ENCODE measurements around the gene SMYD3. TPM values are rescaled to one million over a fixed set of nuclear protein-coding genes. Genes with fewer than 3 reads are reported as not detected.

SMYD3 gene
- total RNA-seq, 3 donors from 2014 or later = 16.3 to 18.0 (median 16.4) TPM

DNA sequence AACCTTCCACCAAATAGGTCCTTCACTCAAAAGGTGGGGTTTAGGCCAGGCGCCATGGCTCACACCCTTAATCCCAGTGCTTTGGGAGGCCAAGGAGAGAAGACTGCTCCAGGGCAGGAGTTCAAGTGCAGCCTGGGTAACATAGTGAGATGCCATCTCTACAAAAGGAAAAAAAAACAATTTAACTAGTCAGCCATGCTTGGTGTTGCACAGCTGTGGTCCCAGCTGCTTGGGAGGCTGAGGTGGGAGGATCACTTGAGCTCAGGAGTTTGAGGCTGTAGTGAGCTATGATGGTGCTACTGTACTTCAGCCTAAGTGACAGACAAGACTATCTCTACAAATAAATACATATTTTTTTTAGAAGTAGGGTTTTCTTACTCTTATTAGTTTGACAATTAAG is 734.8 kb downstream of the SMYD3 start:
- H3K4me3 ChIP-seq = no peak overlapping the region
- no peaks in the 10 kb centered on the region for H3K4me1 ChIP-seq (ENCODE audit: low read depth)
- DNase-seq = no peak
- no peak for ATAC-seq
- H3K36me3 ChIP-seq (ENCODE audit: low read depth) = no peaks in the 10 kb centered on the region
- no peaks in the 10 kb centered on the region for H3K9me3 ChIP-seq
- intact Hi-C loops (cut with DNase I, micrococcal nuclease) = no loop called here
- TF ChIP-seq, protein P1, sequence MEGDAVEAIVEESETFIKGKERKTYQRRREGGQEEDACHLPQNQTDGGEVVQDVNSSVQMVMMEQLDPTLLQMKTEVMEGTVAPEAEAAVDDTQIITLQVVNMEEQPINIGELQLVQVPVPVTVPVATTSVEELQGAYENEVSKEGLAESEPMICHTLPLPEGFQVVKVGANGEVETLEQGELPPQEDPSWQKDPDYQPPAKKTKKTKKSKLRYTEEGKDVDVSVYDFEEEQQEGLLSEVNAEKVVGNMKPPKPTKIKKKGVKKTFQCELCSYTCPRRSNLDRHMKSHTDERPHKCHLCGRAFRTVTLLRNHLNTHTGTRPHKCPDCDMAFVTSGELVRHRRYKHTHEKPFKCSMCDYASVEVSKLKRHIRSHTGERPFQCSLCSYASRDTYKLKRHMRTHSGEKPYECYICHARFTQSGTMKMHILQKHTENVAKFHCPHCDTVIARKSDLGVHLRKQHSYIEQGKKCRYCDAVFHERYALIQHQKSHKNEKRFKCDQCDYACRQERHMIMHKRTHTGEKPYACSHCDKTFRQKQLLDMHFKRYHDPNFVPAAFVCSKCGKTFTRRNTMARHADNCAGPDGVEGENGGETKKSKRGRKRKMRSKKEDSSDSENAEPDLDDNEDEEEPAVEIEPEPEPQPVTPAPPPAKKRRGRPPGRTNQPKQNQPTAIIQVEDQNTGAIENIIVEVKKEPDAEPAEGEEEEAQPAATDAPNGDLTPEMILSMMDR (IDR thresholded peaks at IDR 0.05) = no peak

DNA sequence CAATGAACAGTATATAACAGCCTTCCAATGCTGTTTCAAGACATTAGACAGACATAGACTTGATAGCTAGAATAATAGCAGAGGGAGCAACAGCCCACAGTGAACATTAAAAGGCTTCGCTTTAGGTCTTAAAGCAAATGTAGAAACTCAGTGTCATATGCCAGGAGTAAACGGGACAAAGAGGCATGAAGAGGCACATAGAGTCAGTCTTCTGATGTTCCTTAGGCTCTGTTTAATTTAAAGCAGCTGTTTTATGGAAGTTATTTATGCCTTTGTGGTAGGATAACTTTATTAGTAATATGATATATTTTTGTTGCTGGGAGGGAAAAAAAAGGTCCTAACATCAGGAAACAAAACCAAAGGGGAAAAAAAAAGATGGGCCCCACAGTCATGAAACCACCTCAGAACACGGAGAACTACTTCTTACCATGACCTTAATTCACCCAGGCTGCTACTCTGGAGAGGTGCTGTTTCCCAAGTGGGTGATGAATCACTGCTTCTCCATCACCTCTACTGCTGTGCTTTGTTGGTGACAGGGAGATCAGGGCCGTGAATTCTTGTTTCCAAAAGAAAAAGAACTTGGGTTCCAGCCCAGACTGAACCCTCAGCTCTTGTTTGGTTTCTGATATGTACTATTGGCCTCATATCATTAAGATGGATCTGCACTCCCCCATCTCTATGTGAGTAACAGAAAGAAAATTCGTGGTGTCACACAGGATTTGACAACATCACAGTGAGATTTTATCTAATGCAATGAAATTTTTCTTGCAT is 735.4 kb downstream of the SMYD3 start:
- ATAC-seq = no peak
- intact Hi-C loops (cut with DNase I, micrococcal nuclease) = no loop called here

DNA sequence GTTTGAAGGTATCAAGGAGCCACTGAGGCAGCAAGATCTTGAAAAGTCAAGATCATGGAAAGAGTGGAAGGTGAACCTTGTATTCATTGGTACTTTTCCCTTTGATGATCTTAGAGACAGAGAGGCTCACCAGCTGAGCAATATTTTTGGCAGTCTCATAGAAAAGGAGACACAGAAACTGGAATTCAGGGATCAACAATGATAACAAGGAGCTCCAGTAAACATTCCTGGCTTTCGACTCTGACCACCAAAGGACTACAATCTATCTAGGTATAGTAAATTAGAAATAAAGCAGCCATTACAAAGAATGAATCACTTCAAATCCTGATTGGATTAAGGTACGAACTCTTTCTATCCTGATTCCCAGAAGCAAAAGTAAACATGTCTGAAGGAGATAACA is 736.9 kb downstream of the SMYD3 start:
- Histone ChIP-seq H3K4me1 (ENCODE audit: low read depth) (no peaks in the 10 kb centered on the region), H3K4me3 (no peak overlapping the region), H3K9me3 (no peaks in the 10 kb centered on the region), H3K36me3 (ENCODE audit: low read depth) (no peaks in the 10 kb centered on the region)
- TF ChIP-seq, protein P1 (IDR thresholded peaks at IDR 0.05) = no peak
- DNase-seq (no peak), ATAC-seq (no peak)
- intact Hi-C loops (cut with DNase I, micrococcal nuclease) = no loop called here

More for the DNA sequence above, 735.4 kb downstream of the SMYD3 start:
- no peak for DNase-seq
- Histone ChIP-seq H3K9me3 (no peaks in the 10 kb centered on the region), H3K4me3 (no peak overlapping the region), H3K36me3 (ENCODE audit: low read depth) (no peaks in the 10 kb centered on the region), H3K4me1 (ENCODE audit: low read depth) (no peaks in the 10 kb centered on the region)
- TF ChIP-seq, protein P1 (IDR thresholded peaks at IDR 0.05) = no peak

DNA sequence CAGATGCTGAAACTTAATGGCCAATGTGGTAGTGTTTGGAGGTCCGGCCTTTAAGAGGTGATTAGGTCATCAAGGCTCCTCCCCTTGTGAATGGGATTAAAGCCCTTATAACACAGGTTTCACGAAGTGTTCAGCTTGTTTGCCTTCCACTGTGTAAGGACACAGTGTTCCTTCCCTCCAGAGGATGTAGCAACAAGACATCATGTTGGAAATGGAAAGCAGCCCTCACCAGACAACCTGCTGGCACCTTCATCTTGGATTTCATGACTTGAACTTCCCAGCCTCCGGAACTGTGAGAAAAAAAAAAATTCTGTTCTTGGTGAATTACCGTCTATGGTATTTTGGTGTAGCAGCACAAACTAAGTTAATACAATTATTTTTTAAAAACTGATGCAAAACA is 738.5 kb downstream of the SMYD3 start:
- Histone ChIP-seq H3K36me3 (ENCODE audit: low read depth) (no peaks in the 10 kb centered on the region), H3K4me1 (ENCODE audit: low read depth) (no peaks in the 10 kb centered on the region), H3K9me3 (no peaks in the 10 kb centered on the region), H3K4me3 (no peak overlapping the region)
- DNase-seq = no peak
- ATAC-seq = no peak
- TF ChIP-seq, protein P1 (IDR thresholded peaks at IDR 0.05) = no peak
- intact Hi-C loops (cut with DNase I, micrococcal nuclease) = no loop called here

DNA sequence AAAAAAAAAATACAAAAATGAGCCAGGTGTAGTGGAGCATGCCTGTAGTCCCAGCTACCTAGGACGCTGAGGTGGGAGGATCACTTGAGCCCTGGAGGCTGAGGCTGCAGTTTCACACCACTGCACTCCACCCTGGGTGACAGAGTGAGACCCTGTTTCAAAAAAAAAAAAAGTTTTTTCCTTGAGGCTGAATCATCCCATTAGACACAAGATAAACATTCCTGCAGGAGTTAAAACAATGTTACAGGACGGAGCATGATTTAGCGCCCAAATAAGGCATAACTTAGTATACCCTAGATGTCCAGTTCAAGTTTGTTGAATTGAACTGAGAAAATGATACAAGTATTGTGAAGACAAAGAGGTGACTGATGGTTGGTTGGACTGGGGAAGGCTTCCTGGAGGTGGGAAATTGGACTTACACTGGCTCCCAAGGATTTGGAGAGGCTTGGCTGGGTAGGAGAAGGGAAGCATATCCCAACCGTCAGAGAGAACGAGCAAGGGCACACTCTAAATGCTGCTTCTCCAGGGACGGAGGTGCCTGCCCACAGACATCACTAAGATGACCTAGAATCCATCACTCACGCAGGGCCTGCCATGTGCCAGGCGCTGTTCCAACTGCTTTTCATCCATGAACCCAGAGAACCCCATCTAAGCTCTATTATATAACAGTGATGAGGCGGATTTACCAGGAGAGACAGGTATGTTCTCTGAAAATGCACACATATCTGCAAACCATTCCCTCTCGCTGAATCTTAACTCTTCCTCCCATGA is 741.7 kb downstream of the SMYD3 start:
- Histone ChIP-seq H3K9me3 (no peaks in the 10 kb centered on the region), H3K4me1 (ENCODE audit: low read depth) (no peaks in the 10 kb centered on the region), H3K36me3 (ENCODE audit: low read depth) (no peaks in the 10 kb centered on the region), H3K4me3 (no peak overlapping the region)
- ATAC-seq (no peak), DNase-seq (no peak)
- TF ChIP-seq, protein P1 (IDR thresholded peaks at IDR 0.05) = no peak
- intact Hi-C loops (cut with DNase I, micrococcal nuclease) = no loop called here

All from mucosa of descending colon (tissue), 3 donors.